ENCODE data around the gene MAGEB17. TPM values are rescaled to one million over a fixed set of nuclear protein-coding genes. Genes with fewer than 3 reads are reported as not detected.

Gene MAGEB17
- total RNA-seq, 1 donor from 2014 or later = not detected

GRCh38 chrX:16208601-16209000 is 41.3 kb downstream of the MAGEB17 start:
- intact Hi-C loops (cut with micrococcal nuclease) = no loop called here

- intact Hi-C loops (cut with micrococcal nuclease) = no loop called here
Observed at GRCh38 chrX:16210061-16210460, 42.8 kb downstream of the MAGEB17 start.

- intact Hi-C loops (cut with micrococcal nuclease) = no loop called here
Observed at GRCh38 chrX:16212024-16212423, 44.7 kb downstream of the MAGEB17 start.

GRCh38 chrX:16212436-16212835 is 45.2 kb downstream of the MAGEB17 start:
- intact Hi-C loops (cut with micrococcal nuclease) = no loop called here

GRCh38 chrX:16213961-16214360 is 46.7 kb downstream of the MAGEB17 start:
- intact Hi-C loops (cut with micrococcal nuclease) = no loop called here

GRCh38 chrX:16215660-16216059 is 48.4 kb downstream of the MAGEB17 start:
- intact Hi-C loops (cut with micrococcal nuclease) = no loop called here

Other genes with a start within 250 kb of the MAGEB17 start
- gene GRPR, start 43.9 kb upstream of the MAGEB17 start, total RNA-seq = not detected in 2 replicates

Data from T-helper 2 cell treated with Interferon-gamma antibody and Interleukin-4, amounts not matched to agents 100 ng/mL and 5 ng/mL, for 36 hours (primary cell).